PC-3 (cell line): ENCODE measurements around the gene GIGYF2.

Source experiments
- EZH2phosphoT487 ChIP-seq: fragments of 300-600 bp; sonication (generic); IDR thresholded peaks from 2 replicates; pipeline ENCODE4 v1.6.1; 2018; ENCODE audit warnings: mild to moderate bottlenecking, antibody characterized with exemption, low read length, borderline replicate concordance
- TF ChIP-seq, protein P1 (sequence below): fragments of 300-600 bp; sonication (generic); conservative IDR thresholded peaks from 2 replicates; pipeline ENCODE4 v1.5.1; 2017; ENCODE audit warnings: antibody characterized with exemption, low read depth, mild to moderate bottlenecking, low read length

DNA sequence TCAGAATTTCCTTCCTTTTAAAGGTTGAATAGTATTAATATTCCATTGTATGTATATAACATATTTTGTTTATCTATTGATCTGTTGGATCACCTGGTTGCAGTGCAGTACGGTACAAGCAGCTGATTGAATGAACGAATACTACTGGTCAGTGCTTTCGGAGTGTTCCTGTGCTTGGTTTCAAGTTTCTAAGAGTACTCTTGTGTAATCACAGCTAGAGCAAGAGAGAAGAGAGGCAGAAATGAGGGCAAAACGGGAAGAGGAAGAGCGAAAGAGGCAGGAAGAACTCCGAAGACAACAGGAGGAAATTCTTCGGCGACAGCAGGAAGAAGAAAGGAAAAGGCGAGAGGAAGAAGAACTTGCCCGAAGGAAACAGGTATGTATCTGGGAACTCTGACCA, 119.5 kb downstream of the GIGYF2 start:
- no peak for TF ChIP-seq EZH2phosphoT487
- TF ChIP-seq, protein P1, sequence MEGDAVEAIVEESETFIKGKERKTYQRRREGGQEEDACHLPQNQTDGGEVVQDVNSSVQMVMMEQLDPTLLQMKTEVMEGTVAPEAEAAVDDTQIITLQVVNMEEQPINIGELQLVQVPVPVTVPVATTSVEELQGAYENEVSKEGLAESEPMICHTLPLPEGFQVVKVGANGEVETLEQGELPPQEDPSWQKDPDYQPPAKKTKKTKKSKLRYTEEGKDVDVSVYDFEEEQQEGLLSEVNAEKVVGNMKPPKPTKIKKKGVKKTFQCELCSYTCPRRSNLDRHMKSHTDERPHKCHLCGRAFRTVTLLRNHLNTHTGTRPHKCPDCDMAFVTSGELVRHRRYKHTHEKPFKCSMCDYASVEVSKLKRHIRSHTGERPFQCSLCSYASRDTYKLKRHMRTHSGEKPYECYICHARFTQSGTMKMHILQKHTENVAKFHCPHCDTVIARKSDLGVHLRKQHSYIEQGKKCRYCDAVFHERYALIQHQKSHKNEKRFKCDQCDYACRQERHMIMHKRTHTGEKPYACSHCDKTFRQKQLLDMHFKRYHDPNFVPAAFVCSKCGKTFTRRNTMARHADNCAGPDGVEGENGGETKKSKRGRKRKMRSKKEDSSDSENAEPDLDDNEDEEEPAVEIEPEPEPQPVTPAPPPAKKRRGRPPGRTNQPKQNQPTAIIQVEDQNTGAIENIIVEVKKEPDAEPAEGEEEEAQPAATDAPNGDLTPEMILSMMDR: no peak
